ENCODE data around the gene BEGAIN. TPM values are rescaled to one million over a fixed set of nuclear protein-coding genes. Genes with fewer than 3 reads are reported as not detected.

Gene BEGAIN
- total and polyA plus RNA-seq, 9 donors, result 0.35 to 11.0 (median 4.6) TPM

DNA sequence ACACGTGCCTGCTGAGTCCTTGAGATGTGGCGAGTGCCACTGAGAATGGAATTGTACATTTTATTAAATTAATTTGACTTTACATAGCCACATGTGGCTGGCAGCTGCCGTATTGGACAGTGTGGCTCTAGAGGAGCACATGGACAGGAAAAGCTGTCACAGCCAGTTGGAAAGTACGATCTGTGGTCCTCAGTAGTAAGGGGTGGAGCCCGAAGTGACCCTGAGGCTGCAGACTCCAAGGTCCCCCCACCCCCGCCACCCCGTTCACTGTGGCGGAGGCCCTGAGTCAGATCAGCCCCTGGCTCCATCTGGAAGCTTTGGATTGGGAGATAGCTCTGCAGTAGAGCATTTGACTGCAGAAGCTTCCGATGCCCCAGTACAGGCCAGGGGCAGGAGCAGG is 25.8 kb upstream of the BEGAIN start:
- H3K9me3 ChIP-seq, result no peaks in the 10 kb centered on the region
- TF ChIP-seq, protein P1, sequence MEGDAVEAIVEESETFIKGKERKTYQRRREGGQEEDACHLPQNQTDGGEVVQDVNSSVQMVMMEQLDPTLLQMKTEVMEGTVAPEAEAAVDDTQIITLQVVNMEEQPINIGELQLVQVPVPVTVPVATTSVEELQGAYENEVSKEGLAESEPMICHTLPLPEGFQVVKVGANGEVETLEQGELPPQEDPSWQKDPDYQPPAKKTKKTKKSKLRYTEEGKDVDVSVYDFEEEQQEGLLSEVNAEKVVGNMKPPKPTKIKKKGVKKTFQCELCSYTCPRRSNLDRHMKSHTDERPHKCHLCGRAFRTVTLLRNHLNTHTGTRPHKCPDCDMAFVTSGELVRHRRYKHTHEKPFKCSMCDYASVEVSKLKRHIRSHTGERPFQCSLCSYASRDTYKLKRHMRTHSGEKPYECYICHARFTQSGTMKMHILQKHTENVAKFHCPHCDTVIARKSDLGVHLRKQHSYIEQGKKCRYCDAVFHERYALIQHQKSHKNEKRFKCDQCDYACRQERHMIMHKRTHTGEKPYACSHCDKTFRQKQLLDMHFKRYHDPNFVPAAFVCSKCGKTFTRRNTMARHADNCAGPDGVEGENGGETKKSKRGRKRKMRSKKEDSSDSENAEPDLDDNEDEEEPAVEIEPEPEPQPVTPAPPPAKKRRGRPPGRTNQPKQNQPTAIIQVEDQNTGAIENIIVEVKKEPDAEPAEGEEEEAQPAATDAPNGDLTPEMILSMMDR (IDR thresholded peaks at IDR 0.05), result no peak
- no peak for TF ChIP-seq EP300 (IDR thresholded peaks at IDR 0.05)
- TF ChIP-seq POLR2A (IDR thresholded peaks at IDR 0.05), result no peak
- H3K36me3 ChIP-seq, result no peaks in the 10 kb centered on the region
- peak in 1 of 5 donors; percentile 3 for DNase-seq
- intact Hi-C loops (cut with DNase I), result no loop called here
- no peaks in the 10 kb centered on the region for H3K27me3 ChIP-seq
- H3K4me3 ChIP-seq, result no peak overlapping the region
- WGBS, 3 donors, result 45 to 67% (median 52%) methylated on average over 9 of the region's 9 CpGs
- H3K4me1 ChIP-seq (ENCODE audit: insufficient read depth), result no peaks in the 10 kb centered on the region
- H3K27ac ChIP-seq, result no peak overlapping the region

DNA sequence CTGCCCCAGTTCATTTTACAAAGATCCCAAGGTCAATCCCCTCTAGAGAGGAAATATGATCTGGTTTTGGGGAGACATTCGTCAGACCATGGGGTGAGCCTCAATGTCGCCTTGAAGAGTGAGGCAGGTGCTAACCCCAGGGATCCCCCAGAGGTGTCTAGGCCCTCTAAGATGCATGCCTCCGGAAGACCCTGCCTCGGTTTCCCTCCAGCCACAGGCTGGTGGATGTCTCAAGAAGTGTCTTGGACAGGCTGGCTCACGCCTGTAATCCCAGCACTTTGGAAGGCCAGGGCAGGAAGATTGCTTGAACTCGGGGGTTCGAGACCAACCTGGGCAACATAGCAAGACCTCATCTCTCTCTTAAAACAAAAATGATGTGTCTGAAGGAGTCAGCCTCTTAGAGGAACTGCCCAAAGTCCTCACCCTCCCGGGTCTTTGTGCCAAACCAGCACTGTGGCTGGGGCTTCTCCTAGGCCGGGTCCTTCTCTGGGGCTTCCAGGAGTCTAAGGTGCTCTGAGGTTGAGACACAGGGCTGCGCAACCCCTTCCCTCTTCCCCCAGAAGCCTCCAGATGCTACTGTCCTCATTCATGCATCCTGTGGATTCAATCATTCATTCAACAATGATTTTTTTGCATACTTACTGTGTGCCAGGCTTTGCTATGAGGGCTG is 24.7 kb upstream of the BEGAIN start:
- peak in 1 of 5 donors; percentile 6 for DNase-seq
- WGBS, 3 donors, result 90 to 92% (median 91%) methylated on average over 9 to 10 of the region's 10 CpGs
- H3K27ac ChIP-seq, result no peak overlapping the region

DNA sequence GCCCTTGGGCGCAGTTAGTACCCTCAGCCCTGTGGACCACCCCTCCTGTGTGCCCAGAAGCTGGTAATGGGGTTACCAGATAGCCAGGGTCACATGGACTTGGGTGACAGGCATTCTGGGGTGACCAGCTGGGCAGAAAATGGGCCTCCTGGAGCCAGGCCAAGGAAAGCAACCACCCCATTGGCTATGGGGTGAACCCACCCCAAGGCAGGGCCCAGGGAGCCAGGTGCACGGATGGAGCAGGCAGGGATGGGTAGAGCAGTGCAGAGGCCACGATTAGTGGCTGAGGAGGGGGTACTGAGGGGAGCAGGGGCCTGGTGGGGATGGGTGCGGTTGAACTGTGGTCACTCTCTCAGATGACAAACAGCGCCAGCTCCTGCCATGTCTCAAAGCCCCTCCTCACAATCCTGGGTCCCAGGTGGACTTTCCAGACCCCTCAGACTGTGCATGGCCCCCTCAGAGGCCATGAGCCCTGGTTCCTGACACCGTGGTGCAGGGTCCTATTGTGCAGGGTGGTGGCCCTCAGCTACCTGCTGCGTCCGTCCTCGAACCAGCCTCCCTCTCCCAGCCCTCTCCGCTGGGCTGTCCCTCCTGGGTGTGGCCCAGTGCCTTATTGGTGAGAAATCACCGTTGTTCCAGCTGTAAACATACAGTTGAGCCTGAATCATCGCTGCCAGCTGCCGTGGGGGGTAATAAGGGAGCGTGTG is 23.4 kb upstream of the BEGAIN start:
- 72 to 81% (median 78%) methylated on average over 13 to 14 of the region's 14 CpGs for whole genome bisulfite sequencing, 3 donors
- TF ChIP-seq EP300 (IDR thresholded peaks at IDR 0.05) (no peak), POLR2A (IDR thresholded peaks at IDR 0.05) (no peak)

More for the DNA sequence above, 24.7 kb upstream of the BEGAIN start:
- Histone ChIP-seq H3K4me1 (ENCODE audit: insufficient read depth) (no peaks in the 10 kb centered on the region), H3K4me3 (no peak overlapping the region), H3K9me3 (no peaks in the 10 kb centered on the region), H3K27me3 (no peaks in the 10 kb centered on the region), H3K36me3 (no peaks in the 10 kb centered on the region)
- intact Hi-C loops (cut with DNase I), result no loop called here
- TF ChIP-seq EP300 (IDR thresholded peaks at IDR 0.05) (no peak), POLR2A (IDR thresholded peaks at IDR 0.05) (no peak)
- TF ChIP-seq, protein P1 (IDR thresholded peaks at IDR 0.05), result no peak

DNA sequence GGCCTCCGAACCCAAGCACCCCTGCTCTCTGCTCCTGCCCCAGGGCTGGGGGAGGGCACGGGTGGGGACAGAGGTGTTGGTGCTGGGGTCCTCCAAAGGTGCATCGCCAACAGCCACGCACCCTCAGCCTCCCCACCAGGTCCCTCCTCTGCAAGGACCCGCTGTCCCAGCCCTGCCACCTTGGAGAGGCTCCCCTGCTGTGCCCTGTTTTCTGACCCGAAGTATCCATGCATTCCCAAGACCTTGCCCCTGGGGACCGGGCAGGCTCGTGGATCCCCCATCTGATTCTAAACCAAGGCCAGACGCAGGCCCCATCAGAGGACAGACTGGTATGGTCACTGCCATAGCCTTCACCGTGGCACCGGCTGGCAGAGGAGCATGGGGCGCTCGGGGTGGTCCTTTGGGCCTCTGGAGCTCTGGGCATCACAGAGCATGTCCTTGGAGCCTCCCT is 22.7 kb upstream of the BEGAIN start:
- H3K4me3 ChIP-seq, result no peak overlapping the region
- TF ChIP-seq EP300 (IDR thresholded peaks at IDR 0.05) (no peak), POLR2A (IDR thresholded peaks at IDR 0.05) (no peak)
- TF ChIP-seq, protein P1 (IDR thresholded peaks at IDR 0.05), result no peak
- H3K9me3 ChIP-seq, result no peaks in the 10 kb centered on the region
- 90 to 91% (median 90%) methylated on average over 13 of the region's 13 CpGs for WGBS, 3 donors
- intact Hi-C loops (cut with DNase I), result no loop called here
- no peaks in the 10 kb centered on the region for H3K36me3 ChIP-seq
- H3K4me1 ChIP-seq (ENCODE audit: insufficient read depth), result no peaks in the 10 kb centered on the region
- peak in 1 of 5 donors; percentile 9 for DNase-seq
- H3K27ac ChIP-seq, result no peak overlapping the region
- no peaks in the 10 kb centered on the region for H3K27me3 ChIP-seq

More for the DNA sequence above, 23.4 kb upstream of the BEGAIN start:
- Histone ChIP-seq H3K4me1 (ENCODE audit: insufficient read depth) (no peaks in the 10 kb centered on the region), H3K9me3 (no peaks in the 10 kb centered on the region), H3K27me3 (no peaks in the 10 kb centered on the region), H3K27ac (no peak overlapping the region), H3K4me3 (no peak overlapping the region), H3K36me3 (no peaks in the 10 kb centered on the region)
- intact Hi-C loops (cut with DNase I), result no loop called here
- DNase-seq, result no peak

Data from ovary (tissue), 9 donors.